ENCODE results near the gene FBXO3. TPM values are rescaled to one million over a fixed set of nuclear protein-coding genes. Genes with fewer than 3 reads are reported as not detected.
"Not testable (repeated sequence)": the region's sequence is repeated elsewhere in the genome, so short reads cannot be mapped to it uniquely, and the experiment has no call there.

Gene FBXO3
- total RNA-seq, 1 donor from 2014 or later, result 22.3 TPM

GRCh38 chr11:33804471-33804870 lies 30.2 kb upstream of the FBXO3 start:
- ATAC-seq (ENCODE audit: low read depth) (no peak), DNase-seq (no peak)
- Mint-ChIP-seq H3K36me3 (ENCODE audit: low read depth) (no peaks in the 10 kb centered on the region), H3K27ac (no peak overlapping the region), H3K9me3 (no peaks in the 10 kb centered on the region), H3K4me3 (no peak overlapping the region), H3K4me1 (peaks cover 2% of the 10 kb centered on the region), H3K27me3 (peaks cover 34% of the 10 kb centered on the region)
- POLR2A ChIA-PET, result no interaction called here
- CTCF ChIA-PET, result interaction anchor here (4.5 to 5.2 kb wide), 2 partner anchors 166 to 184 kb away, joined by 35 to 52 read pairs; no protein-coding TSS in a partner anchor
- TF ChIP-seq CTCF (IDR thresholded peaks at IDR 0.05), result no peak
- intact Hi-C loops (cut with micrococcal nuclease), result loop anchor here (10.0 kb wide), 1 partner anchor 370 kb away; no protein-coding TSS in a partner anchor

DNA sequence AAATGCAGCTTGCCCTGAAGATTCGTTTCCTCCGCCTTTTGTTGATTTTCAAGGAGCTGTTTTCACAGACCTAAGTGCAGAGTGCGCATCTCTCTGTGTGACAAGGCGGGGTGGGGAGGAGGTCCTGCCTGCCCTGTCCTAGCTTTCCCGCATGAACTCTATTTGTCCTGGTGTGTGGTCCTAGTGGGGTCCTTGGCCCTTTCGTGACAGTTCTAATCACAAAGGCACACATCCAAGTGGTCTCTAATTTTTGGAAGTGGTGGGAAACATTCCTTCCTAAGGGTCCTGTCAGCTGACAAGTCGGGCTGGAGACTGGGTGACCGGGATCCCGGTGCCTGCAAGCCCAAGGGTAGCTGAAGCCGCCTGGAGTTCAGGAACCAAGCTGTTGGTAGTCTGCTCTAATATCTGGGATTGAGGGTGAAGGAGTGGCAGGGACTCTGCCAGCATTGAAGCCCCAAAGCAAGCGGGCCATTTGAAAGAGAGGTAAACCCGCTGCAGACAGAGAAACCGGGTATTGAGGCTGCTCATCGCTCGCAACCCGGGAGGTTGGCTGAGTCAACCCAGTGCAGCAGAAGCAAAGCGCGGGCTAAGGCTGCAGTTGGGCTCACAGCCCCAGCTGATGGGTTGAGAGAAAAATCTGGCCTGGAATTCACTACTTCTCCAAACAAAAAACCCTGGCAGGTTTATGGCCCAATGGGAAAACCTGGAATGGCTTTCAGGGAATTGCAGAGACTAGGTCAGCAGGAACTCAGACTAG lies 28.1 kb upstream of the FBXO3 start:
- DNase-seq, result no peak
- peaks cover 47% of the 10 kb centered on the region for H3K27me3 Mint-ChIP-seq
- no peak overlapping the region for H3K4me3 Mint-ChIP-seq
- H3K36me3 Mint-ChIP-seq (ENCODE audit: low read depth), result no peaks in the 10 kb centered on the region
- intact Hi-C loops (cut with micrococcal nuclease), result loop anchor here (10.0 kb wide), 1 partner anchor 372 kb away; no protein-coding TSS in a partner anchor
- no peak overlapping the region for H3K27ac Mint-ChIP-seq
- no peaks in the 10 kb centered on the region for H3K9me3 Mint-ChIP-seq
- POLR2A ChIA-PET, result no interaction called here
- peaks cover 2% of the 10 kb centered on the region for H3K4me1 Mint-ChIP-seq
- no peak for ATAC-seq (ENCODE audit: low read depth)
- no peak for TF ChIP-seq CTCF (IDR thresholded peaks at IDR 0.05)
- CTCF ChIA-PET, result interaction anchor here (0.8 kb wide), 1 partner anchor 186 kb away, joined by 3 read pairs; no protein-coding TSS in a partner anchor

- TF ChIP-seq CTCF (IDR thresholded peaks at IDR 0.05), result no peak
- Mint-ChIP-seq H3K4me1 (peaks cover 2% of the 10 kb centered on the region), H3K27me3 (peaks cover 53% of the 10 kb centered on the region), H3K9me3 (no peaks in the 10 kb centered on the region), H3K36me3 (ENCODE audit: low read depth) (no peaks in the 10 kb centered on the region), H3K27ac (no peak overlapping the region), H3K4me3 (no peak overlapping the region)
- CTCF ChIA-PET, result interaction anchor here (0.8 kb wide), 1 partner anchor 186 kb away, joined by 3 read pairs; no protein-coding TSS in a partner anchor
- no peak for DNase-seq
- POLR2A ChIA-PET, result no interaction called here
- ATAC-seq (ENCODE audit: low read depth), result no peak
- intact Hi-C loops (cut with micrococcal nuclease), result loop anchor here (10.0 kb wide), 1 partner anchor 373 kb away; no protein-coding TSS in a partner anchor
These were observed 27.5 kb upstream of the FBXO3 start for GRCh38 chr11:33801821-33802193.

DNA sequence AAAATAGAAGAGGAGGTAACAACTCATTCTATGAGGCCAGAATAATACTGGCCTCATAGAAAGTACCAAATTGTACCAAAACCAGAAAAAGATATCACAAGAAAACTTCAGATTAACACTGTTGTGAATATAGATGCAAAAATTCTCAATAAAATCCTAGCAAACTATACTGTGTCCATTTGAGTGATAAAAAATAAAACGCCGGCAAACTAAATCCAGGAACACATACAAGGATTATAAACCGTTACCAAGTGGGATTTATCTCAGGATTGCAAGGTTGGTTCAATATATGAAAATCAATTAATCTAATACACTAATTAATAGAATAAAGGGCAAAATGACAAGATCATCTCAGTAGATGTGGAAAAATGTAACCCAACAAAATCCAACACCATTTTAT lies 23.6 kb upstream of the FBXO3 start:
- Mint-ChIP-seq H3K4me3 (no peak overlapping the region), H3K27ac (no peak overlapping the region), H3K36me3 (ENCODE audit: low read depth) (no peaks in the 10 kb centered on the region), H3K4me1 (peaks cover 2% of the 10 kb centered on the region), H3K27me3 (peaks cover 69% of the 10 kb centered on the region), H3K9me3 (no peaks in the 10 kb centered on the region)
- ATAC-seq (ENCODE audit: low read depth), result no peak
- TF ChIP-seq CTCF (IDR thresholded peaks at IDR 0.05), result no peak
- intact Hi-C loops (cut with micrococcal nuclease), result no loop called here
- DNase-seq, result no peak
- POLR2A ChIA-PET, result no interaction called here
- CTCF ChIA-PET, result no interaction called here

DNA sequence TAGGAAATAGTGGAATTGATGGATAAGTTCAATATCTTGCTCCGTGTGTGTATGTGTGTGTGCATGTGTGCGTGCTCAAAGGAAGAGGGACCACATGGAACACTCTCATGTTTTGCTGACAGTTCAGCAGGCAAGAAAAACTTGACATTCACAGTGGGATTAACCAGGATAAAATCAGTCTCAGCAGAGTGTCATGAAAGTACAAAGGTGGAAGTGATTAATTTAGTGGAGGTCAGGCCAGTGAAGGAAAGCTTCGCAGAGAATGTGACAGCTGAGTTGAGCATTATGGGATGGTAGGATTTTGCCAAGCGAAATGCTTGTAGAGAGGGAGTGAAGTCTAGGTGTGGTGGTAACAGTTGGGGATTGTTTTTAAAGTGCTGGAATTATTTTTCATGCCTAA lies 15.7 kb upstream of the FBXO3 start:
- Mint-ChIP-seq H3K4me3 (no peak overlapping the region), H3K27ac (no peak overlapping the region), H3K4me1 (no peaks in the 10 kb centered on the region), H3K27me3 (peaks cover 28% of the 10 kb centered on the region), H3K9me3 (no peaks in the 10 kb centered on the region), H3K36me3 (ENCODE audit: low read depth) (no peaks in the 10 kb centered on the region)
- intact Hi-C loops (cut with micrococcal nuclease), result no loop called here
- no peak for TF ChIP-seq CTCF (IDR thresholded peaks at IDR 0.05)
- CTCF ChIA-PET, result no interaction called here
- no peak for ATAC-seq (ENCODE audit: low read depth)
- no peak for DNase-seq
- POLR2A ChIA-PET, result no interaction called here

- intact Hi-C loops (cut with micrococcal nuclease); H3K36me3 Mint-ChIP-seq (ENCODE audit: low read depth); ATAC-seq (ENCODE audit: low read depth); CTCF ChIA-PET; POLR2A ChIA-PET; DNase-seq; H3K27ac Mint-ChIP-seq; H3K9me3 Mint-ChIP-seq; H3K4me3 Mint-ChIP-seq; H3K4me1 Mint-ChIP-seq: not testable (repeated sequence)
- H3K27me3 Mint-ChIP-seq, result peaks cover 22% of the 10 kb centered on the region
These were observed 13.8 kb upstream of the FBXO3 start for GRCh38 chr11:33788095-33788494.

Measured in activated B cell treated with CpG ODN at 0.5 μM for 24 hours (primary cell).